Endodermal cell (in vitro differentiated cells): ENCODE data around the gene NF1. TPM values are rescaled to one million over a fixed set of nuclear protein-coding genes. Genes with fewer than 3 reads are reported as not detected.
"Not testable (repeated sequence)": the region's sequence is repeated elsewhere in the genome, so short reads cannot be mapped to it uniquely, and the experiment has no call there.

Source experiments
- DNase-seq: peaks from one replicate; pipeline ENCODE4 v3.0.0-alpha.2; 2017
- H3K27ac ChIP-seq: 2 replicates; pipeline ENCODE4 v1.5.1; 2013; ENCODE audit warnings: mild to moderate bottlenecking, low read depth, low read length, moderate library complexity
- H3K27me3 ChIP-seq: 2 replicates; pipeline ENCODE4 v1.6.1; 2013; ENCODE audit warnings: mild to moderate bottlenecking, low read length, moderate library complexity; ENCODE audit not compliant: insufficient read depth, control insufficient read depth, poor library complexity, severe bottlenecking
- H3K36me3 ChIP-seq: 2 replicates; pipeline ENCODE4 v1.7.0; 2013; ENCODE audit warnings: mild to moderate bottlenecking, low read length, moderate library complexity; ENCODE audit not compliant: control insufficient read depth, insufficient read depth
- H3K4me1 ChIP-seq: one replicate; pipeline ENCODE4 v1.7.0; 2013; ENCODE audit warnings: low read length; ENCODE audit not compliant: control insufficient read depth, insufficient read depth
- H3K4me3 ChIP-seq: 2 replicates; pipeline ENCODE4 v1.5.1; 2013; ENCODE audit warnings: mild to moderate bottlenecking, low read length, moderate library complexity
- H3K9ac ChIP-seq: 2 replicates; pipeline ENCODE4 v1.6.1; 2013; ENCODE audit warnings: mild to moderate bottlenecking, low read length, moderate library complexity; ENCODE audit not compliant: poor library complexity, severe bottlenecking; ENCODE audit errors: extremely low read depth
- H3K9me3 ChIP-seq: 2 replicates; pipeline ENCODE4 v1.6.1; 2013; ENCODE audit warnings: mild to moderate bottlenecking, low read length, moderate library complexity; ENCODE audit not compliant: control insufficient read depth
- H3K27ac Mint-ChIP-seq: 2 replicates; pipeline ENCODE4 v1.8.0; 2020; ENCODE audit warnings: mixed read lengths
- H3K27me3 Mint-ChIP-seq: 2 replicates; pipeline ENCODE4 v1.8.0; 2021; ENCODE audit warnings: mild to moderate bottlenecking, mixed read lengths; ENCODE audit not compliant: insufficient read depth
- H3K36me3 Mint-ChIP-seq: 2 replicates; pipeline ENCODE4 v1.8.0; 2020; ENCODE audit warnings: low read depth, mixed read lengths
- H3K4me1 Mint-ChIP-seq: 2 replicates; pipeline ENCODE4 v1.8.0; 2020; ENCODE audit warnings: mixed read lengths
- H3K4me3 Mint-ChIP-seq: 2 replicates; pipeline ENCODE4 v1.8.0; 2020; ENCODE audit warnings: mild to moderate bottlenecking, moderate library complexity, mixed read lengths
- H3K9me3 Mint-ChIP-seq: 2 replicates; pipeline ENCODE4 v1.8.0; 2020; ENCODE audit warnings: mild to moderate bottlenecking, mixed read lengths
- CTCF ChIP-seq: fragments of 200-600 bp; sonication (generic); conservative IDR thresholded peaks from 2 replicates; pipeline ENCODE4 v1.5.0; 2021; ENCODE audit warnings: antibody characterized with exemption, mild to moderate bottlenecking
- WGBS, 2 experiments: methylation state at CpG; one replicate each; pipeline versions ENCODE4 v1.1.5 to v1.1.7; 2013; ENCODE audit warnings: missing lambda C conversion rate in 2 of 2, mixed read lengths in 1 of 2; ENCODE audit not compliant: insufficient coverage in 1 of 2, insufficient read length in 1 of 2; 5-methylcytosine and 5-hydroxymethylcytosine counted together
- total RNA-seq, 2 donors: library from RNA; stranded (reverse); fragmentation: NEBNext Ultra II Directional in 1 of 2; extraction: Animal tissue kit (Norgen Biotek cat#: 25700) in 1 of 2; gene quantifications; 2 replicates in 1 of 2; 3 replicates in 1 of 2; pipeline ENCODE4 v1.2.1, GENCODE V29; 2021

NF1 gene
- total RNA-seq, 2 donors from 2014 or later, result 61.9 to 69.3 TPM

- no peak for TF ChIP-seq CTCF
- no peaks in the 10 kb centered on the region for H3K9me3 ChIP-seq
- H3K27ac ChIP-seq, result no peak overlapping the region
- H3K4me1 ChIP-seq, result no peaks in the 10 kb centered on the region
- no peak overlapping the region for H3K27ac Mint-ChIP-seq
- H3K27me3 Mint-ChIP-seq, result no peaks in the 10 kb centered on the region
- H3K4me1 Mint-ChIP-seq, result peaks cover 5% of the 10 kb centered on the region
- no peak overlapping the region for H3K4me3 ChIP-seq
- H3K4me3 Mint-ChIP-seq, result no peak overlapping the region
- H3K36me3 ChIP-seq, result peaks cover 31% of the 10 kb centered on the region
- no peak overlapping the region for H3K9ac ChIP-seq
- peaks cover 8% of the 10 kb centered on the region for H3K36me3 Mint-ChIP-seq
- H3K9me3 Mint-ChIP-seq, result no peaks in the 10 kb centered on the region
- H3K27me3 ChIP-seq, result no peaks in the 10 kb centered on the region
- WGBS, 2 experiments, result 100% methylated on average over 1 of the region's 1 CpG; no CpG with 5 or more reads in 1 of the 2 experiments
- DNase-seq, result no peak
Measured at GRCh38 chr17:31379597-31380205, 284.9 kb downstream of the NF1 start.

- H3K36me3 ChIP-seq, result peaks cover 21% of the 10 kb centered on the region
- H3K27ac ChIP-seq, result no peak overlapping the region
- H3K9me3 Mint-ChIP-seq, result no peaks in the 10 kb centered on the region
- H3K27me3 ChIP-seq, result no peaks in the 10 kb centered on the region
- H3K4me1 Mint-ChIP-seq, result peaks cover 5% of the 10 kb centered on the region
- no peak overlapping the region for H3K27ac Mint-ChIP-seq
- no peak overlapping the region for H3K4me3 ChIP-seq
- no peak for DNase-seq
- peaks cover 8% of the 10 kb centered on the region for H3K36me3 Mint-ChIP-seq
- H3K9me3 ChIP-seq, result no peaks in the 10 kb centered on the region
- H3K4me1 ChIP-seq, result no peaks in the 10 kb centered on the region
- no peaks in the 10 kb centered on the region for H3K27me3 Mint-ChIP-seq
- H3K4me3 Mint-ChIP-seq, result no peak overlapping the region
- TF ChIP-seq CTCF, result no peak
- H3K9ac ChIP-seq, result no peak overlapping the region
Measured at GRCh38 chr17:31381165-31381668, 286.4 kb downstream of the NF1 start.

GRCh38 chr17:31382668-31383275 is 288.0 kb downstream of the NF1 start:
- not testable (repeated sequence) for DNase-seq, H3K27ac Mint-ChIP-seq, H3K9ac ChIP-seq, H3K27me3 Mint-ChIP-seq, H3K4me3 ChIP-seq, H3K36me3 Mint-ChIP-seq, H3K27me3 ChIP-seq, H3K4me1 Mint-ChIP-seq, H3K27ac ChIP-seq, H3K9me3 Mint-ChIP-seq, H3K9me3 ChIP-seq, H3K4me3 Mint-ChIP-seq, H3K4me1 ChIP-seq
- 83 to 97% methylated on average over 7 to 11 of the region's 11 CpGs for WGBS, 2 experiments
- peaks cover 20% of the 10 kb centered on the region for H3K36me3 ChIP-seq
